ENCODE measurements around the gene KIAA1586.
A peak's percentile ranks its signal among the peaks of the same experiment; 100 is the strongest.
"Not testable (repeated sequence)": the region's sequence is repeated elsewhere in the genome, so short reads cannot be mapped to it uniquely, and the experiment has no call there.

Gene KIAA1586

DNA sequence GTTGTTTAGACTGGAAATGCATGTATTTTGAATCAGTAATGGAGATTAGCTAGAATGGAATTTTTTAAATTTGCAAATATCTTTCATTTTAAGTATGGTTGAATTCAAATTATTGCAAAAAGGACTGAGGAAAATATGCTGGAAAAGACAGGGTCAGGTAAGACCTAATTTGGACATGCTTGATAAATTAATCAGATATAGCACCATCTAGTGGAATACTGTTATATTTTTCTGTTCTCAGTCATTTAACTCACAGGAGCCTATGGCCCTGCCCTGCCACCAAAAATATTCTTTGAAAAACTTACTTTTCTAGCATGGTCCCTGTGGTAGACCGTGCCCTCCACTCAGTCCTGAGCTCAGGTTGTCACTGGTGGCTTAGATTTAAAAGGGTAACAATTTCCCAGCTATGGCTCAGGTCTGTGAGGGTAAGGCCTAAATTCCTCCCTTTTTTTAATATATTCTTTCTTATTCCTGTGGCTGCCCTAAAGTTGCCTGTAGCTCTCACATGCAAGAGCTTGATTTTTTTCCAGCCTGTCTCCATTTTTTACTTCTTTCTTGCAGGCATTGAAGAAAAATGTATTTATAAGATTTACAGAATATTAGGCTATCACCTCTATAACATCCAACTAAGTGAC, 25.3 kb upstream of the KIAA1586 start:
- H3K36me3 ChIP-seq (ENCODE audit: insufficient read depth, low read length): no peaks in the 10 kb centered on the region
- H3K9ac ChIP-seq (ENCODE audit: low read depth, low read length): no peak overlapping the region
- no peaks in the 10 kb centered on the region for H3K9me3 ChIP-seq (ENCODE audit: insufficient read depth, low read depth, low read length)
- no peak overlapping the region for H3K4me3 ChIP-seq (ENCODE audit: low read length)
- H3K27ac ChIP-seq (ENCODE audit: low read depth, low read length): no peak overlapping the region
- WGBS: 21% methylated on average over 1 of the region's 1 CpG
- no peaks in the 10 kb centered on the region for H3K27me3 ChIP-seq (ENCODE audit: insufficient read depth, low read length)
- peaks cover 39% of the 10 kb centered on the region for H3K4me1 ChIP-seq (ENCODE audit: insufficient read depth, low read length)

GRCh38 chr6:57024321-57024720, 22.2 kb upstream of the KIAA1586 start:
- Histone ChIP-seq H3K27ac (ENCODE audit: low read depth, low read length) (peak overlapping the region; percentile 93), H3K27me3 (ENCODE audit: insufficient read depth, low read length) (no peaks in the 10 kb centered on the region), H3K9ac (ENCODE audit: low read depth, low read length) (peak overlapping the region; percentile 51; the same call in 1 of the 2 replicates), H3K9me3 (ENCODE audit: insufficient read depth, low read depth, low read length) (no peaks in the 10 kb centered on the region), H3K4me1 (ENCODE audit: insufficient read depth, low read length) (peaks cover 46% of the 10 kb centered on the region), H3K4me3 (ENCODE audit: low read length) (peak overlapping the region; percentile 9; the same call in 1 of the 2 replicates), H3K36me3 (ENCODE audit: insufficient read depth, low read length) (no peaks in the 10 kb centered on the region)
- 36% methylated on average over 2 of the region's 2 CpGs for WGBS

GRCh38 chr6:57024775-57025174, 21.7 kb upstream of the KIAA1586 start:
- peak overlapping the region; percentile 9; the same call in 1 of the 2 replicates for H3K4me3 ChIP-seq (ENCODE audit: low read length)
- H3K36me3 ChIP-seq (ENCODE audit: insufficient read depth, low read length): no peaks in the 10 kb centered on the region

GRCh38 chr6:57026001-57026400, 20.5 kb upstream of the KIAA1586 start:
- Histone ChIP-seq H3K9ac (ENCODE audit: low read depth, low read length) (no peak overlapping the region), H3K27ac (ENCODE audit: low read depth, low read length) (peak overlapping the region; percentile 93; the same call in 1 of the 2 replicates)
- no CpG with 5 or more reads among the region's 1 CpG for WGBS

More at GRCh38 chr6:57024775-57025174, 21.7 kb upstream of the KIAA1586 start:
- Histone ChIP-seq H3K9me3 (ENCODE audit: insufficient read depth, low read depth, low read length) (no peaks in the 10 kb centered on the region), H3K9ac (ENCODE audit: low read depth, low read length) (peak overlapping the region; percentile 51; the same call in 1 of the 2 replicates), H3K27ac (ENCODE audit: low read depth, low read length) (peak overlapping the region; percentile 93), H3K4me1 (ENCODE audit: insufficient read depth, low read length) (peaks cover 46% of the 10 kb centered on the region), H3K27me3 (ENCODE audit: insufficient read depth, low read length) (no peaks in the 10 kb centered on the region)
- no CpG with 5 or more reads among the region's 1 CpG for WGBS

GRCh38 chr6:57027301-57027700, 19.2 kb upstream of the KIAA1586 start:
- WGBS: no CpG with 5 or more reads among the region's 3 CpGs
- Histone ChIP-seq H3K27ac (ENCODE audit: low read depth, low read length) (no peak overlapping the region), H3K9ac (ENCODE audit: low read depth, low read length) (no peak overlapping the region), H3K36me3 (ENCODE audit: insufficient read depth, low read length) (no peaks in the 10 kb centered on the region), H3K27me3 (ENCODE audit: insufficient read depth, low read length) (no peaks in the 10 kb centered on the region), H3K4me3 (ENCODE audit: low read length) (no peak overlapping the region), H3K4me1 (ENCODE audit: insufficient read depth, low read length) (peaks cover 41% of the 10 kb centered on the region), H3K9me3 (ENCODE audit: insufficient read depth, low read depth, low read length) (no peaks in the 10 kb centered on the region)

More at GRCh38 chr6:57026001-57026400, 20.5 kb upstream of the KIAA1586 start:
- Histone ChIP-seq H3K4me3 (ENCODE audit: low read length) (no peak overlapping the region), H3K4me1 (ENCODE audit: insufficient read depth, low read length) (peaks cover 46% of the 10 kb centered on the region), H3K27me3 (ENCODE audit: insufficient read depth, low read length) (no peaks in the 10 kb centered on the region), H3K9me3 (ENCODE audit: insufficient read depth, low read depth, low read length) (no peaks in the 10 kb centered on the region), H3K36me3 (ENCODE audit: insufficient read depth, low read length) (no peaks in the 10 kb centered on the region)

DNA sequence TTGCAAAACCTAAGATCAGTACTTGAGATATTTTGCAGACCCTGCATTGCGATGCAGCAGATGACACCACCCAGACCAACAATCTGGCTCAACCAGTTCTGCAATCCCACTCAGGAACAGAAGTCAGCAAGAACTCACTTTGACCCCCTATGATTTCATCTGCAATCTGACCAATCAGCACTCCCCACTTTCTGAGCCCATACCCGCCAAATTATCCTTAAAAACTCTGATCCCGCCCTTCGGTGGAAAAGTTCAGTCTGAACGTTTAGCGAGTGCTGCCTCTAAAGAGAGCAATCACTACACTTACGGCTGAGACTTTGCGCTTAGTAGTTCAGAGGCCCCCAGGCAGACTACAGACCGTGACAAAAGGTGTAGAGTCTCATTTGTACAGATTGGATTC, 17.3 kb upstream of the KIAA1586 start:
- Histone ChIP-seq H3K9ac (ENCODE audit: low read depth, low read length) (no peak overlapping the region), H3K4me3 (ENCODE audit: low read length) (no peak overlapping the region), H3K36me3 (ENCODE audit: insufficient read depth, low read length) (no peaks in the 10 kb centered on the region), H3K4me1 (ENCODE audit: insufficient read depth, low read length) (peaks cover 26% of the 10 kb centered on the region), H3K27ac (ENCODE audit: low read depth, low read length) (no peak overlapping the region), H3K9me3 (ENCODE audit: insufficient read depth, low read depth, low read length) (no peaks in the 10 kb centered on the region), H3K27me3 (ENCODE audit: insufficient read depth, low read length) (no peaks in the 10 kb centered on the region)
- 92% methylated on average over 9 of the region's 9 CpGs for WGBS

DNA sequence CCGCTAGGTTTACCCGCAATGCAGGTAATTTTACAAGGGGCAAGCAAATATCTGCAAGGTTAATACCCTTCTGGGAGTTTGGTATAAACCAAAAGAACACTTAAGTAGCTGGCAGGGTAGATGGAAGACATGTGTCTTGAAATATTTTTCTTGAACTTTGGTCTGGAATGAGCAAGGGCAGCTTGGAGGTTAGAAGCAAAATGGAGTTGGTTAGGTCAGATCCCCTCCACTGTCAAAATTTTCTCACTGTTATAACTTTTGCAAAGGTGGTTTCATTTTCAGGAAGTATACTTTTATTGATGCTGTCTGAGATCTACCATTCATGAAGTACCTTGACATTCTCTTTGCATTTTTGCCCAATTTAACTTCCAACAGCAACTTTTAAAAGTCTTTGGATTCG, 13.3 kb upstream of the KIAA1586 start:
- 92% methylated on average over 3 of the region's 3 CpGs for WGBS

GRCh38 chr6:57035549-57035948, 10.9 kb upstream of the KIAA1586 start:
- 0% methylated on average over 2 of the region's 3 CpGs for WGBS

More for the DNA sequence above, 13.3 kb upstream of the KIAA1586 start:
- H3K27ac ChIP-seq (ENCODE audit: low read depth, low read length): no peak overlapping the region
- no peaks in the 10 kb centered on the region for H3K36me3 ChIP-seq (ENCODE audit: insufficient read depth, low read length)
- H3K9me3 ChIP-seq (ENCODE audit: insufficient read depth, low read depth, low read length): no peaks in the 10 kb centered on the region
- H3K4me3 ChIP-seq (ENCODE audit: low read length): no peak overlapping the region
- H3K9ac ChIP-seq (ENCODE audit: low read depth, low read length): no peak overlapping the region
- H3K27me3 ChIP-seq (ENCODE audit: insufficient read depth, low read length): no peaks in the 10 kb centered on the region
- 0 out of 2 replicates have a peak, but pooled peaks cover 3% of the 10 kb centered on the region for H3K4me1 ChIP-seq (ENCODE audit: insufficient read depth, low read length)

DNA sequence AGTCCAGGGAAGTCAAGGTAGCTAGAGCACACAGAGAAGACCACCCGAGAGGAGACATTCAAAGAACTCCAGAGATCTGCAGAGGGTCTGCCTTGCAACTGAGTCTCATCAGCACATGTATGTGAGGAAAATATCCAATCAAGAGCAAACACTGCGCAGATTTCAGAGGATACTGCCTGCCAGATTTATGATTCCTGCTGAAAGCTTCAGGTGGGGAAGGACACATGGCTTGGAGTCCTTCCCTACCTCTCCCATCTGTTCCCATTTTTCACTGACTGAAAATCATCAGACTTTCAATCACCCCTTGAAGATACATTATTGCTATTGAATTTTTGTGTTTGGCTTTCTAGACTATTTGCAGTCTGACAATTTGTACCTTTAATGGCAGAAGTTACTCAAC, 7.6 kb upstream of the KIAA1586 start:
- H3K9ac ChIP-seq (ENCODE audit: low read depth, low read length): no peak overlapping the region
- H3K4me1 ChIP-seq (ENCODE audit: insufficient read depth, low read length): no peaks in the 10 kb centered on the region
- WGBS: 94% methylated on average over 2 of the region's 2 CpGs
- H3K9me3 ChIP-seq (ENCODE audit: insufficient read depth, low read depth, low read length): no peaks in the 10 kb centered on the region
- H3K27ac ChIP-seq (ENCODE audit: low read depth, low read length): no peak overlapping the region
- 0 out of 2 replicates have a peak, but pooled peaks cover 2% of the 10 kb centered on the region for H3K27me3 ChIP-seq (ENCODE audit: insufficient read depth, low read length)
- H3K4me3 ChIP-seq (ENCODE audit: low read length): no peak overlapping the region
- no peaks in the 10 kb centered on the region for H3K36me3 ChIP-seq (ENCODE audit: insufficient read depth, low read length)

More at GRCh38 chr6:57035549-57035948, 10.9 kb upstream of the KIAA1586 start:
- no peaks in the 10 kb centered on the region for H3K36me3 ChIP-seq (ENCODE audit: insufficient read depth, low read length)
- no peak overlapping the region for H3K4me3 ChIP-seq (ENCODE audit: low read length)
- H3K27me3 ChIP-seq (ENCODE audit: insufficient read depth, low read length): 0 out of 2 replicates have a peak, but pooled peaks cover 2% of the 10 kb centered on the region
- no peak overlapping the region for H3K27ac ChIP-seq (ENCODE audit: low read depth, low read length)
- no peaks in the 10 kb centered on the region for H3K9me3 ChIP-seq (ENCODE audit: insufficient read depth, low read depth, low read length)
- H3K9ac ChIP-seq (ENCODE audit: low read depth, low read length): no peak overlapping the region
- H3K4me1 ChIP-seq (ENCODE audit: insufficient read depth, low read length): no peaks in the 10 kb centered on the region

DNA sequence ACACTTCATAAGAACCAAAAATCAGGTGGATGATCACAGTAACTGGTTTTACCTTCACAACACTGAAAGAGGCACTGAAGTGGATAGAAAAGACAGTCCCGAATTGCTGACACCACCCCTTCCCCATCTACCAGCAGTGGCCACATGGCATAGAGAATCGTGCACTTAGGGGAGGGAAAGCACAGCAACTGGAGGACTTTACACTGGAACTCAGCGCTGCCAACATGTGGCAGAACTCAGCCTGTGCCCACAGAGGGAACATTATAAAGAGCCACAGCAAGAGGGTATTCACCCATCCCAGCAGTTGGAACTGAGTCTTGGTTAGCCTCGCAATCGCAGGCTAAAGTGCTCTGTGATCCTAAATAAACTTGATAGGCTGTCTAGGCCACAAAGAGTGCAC, 6.5 kb upstream of the KIAA1586 start:
- Histone ChIP-seq H3K36me3 (ENCODE audit: insufficient read depth, low read length) (no peaks in the 10 kb centered on the region), H3K27me3 (ENCODE audit: insufficient read depth, low read length) (0 out of 2 replicates have a peak, but pooled peaks cover 2% of the 10 kb centered on the region), H3K4me1 (ENCODE audit: insufficient read depth, low read length) (no peaks in the 10 kb centered on the region), H3K27ac (ENCODE audit: low read depth, low read length) (no peak overlapping the region), H3K9ac (ENCODE audit: low read depth, low read length) (no peak overlapping the region), H3K9me3 (ENCODE audit: insufficient read depth, low read depth, low read length) (no peaks in the 10 kb centered on the region), H3K4me3 (ENCODE audit: low read length) (no peak overlapping the region)
- 81% methylated on average over 5 of the region's 5 CpGs for WGBS

- H3K27me3 ChIP-seq (ENCODE audit: insufficient read depth, low read length); H3K27ac ChIP-seq (ENCODE audit: low read depth, low read length); H3K9me3 ChIP-seq (ENCODE audit: insufficient read depth, low read depth, low read length); H3K36me3 ChIP-seq (ENCODE audit: insufficient read depth, low read length); H3K9ac ChIP-seq (ENCODE audit: low read depth, low read length); H3K4me3 ChIP-seq (ENCODE audit: low read length): not testable (repeated sequence)
- WGBS: no CpG with 5 or more reads among the region's 1 CpG
- H3K4me1 ChIP-seq (ENCODE audit: insufficient read depth, low read length): peaks cover 14% of the 10 kb centered on the region; the same call in 1 of the 2 replicates
These were observed 2.4 kb upstream of the KIAA1586 start for GRCh38 chr6:57044061-57044460.
